ENCODE results near the gene CCL23. TPM values are rescaled to one million over a fixed set of nuclear protein-coding genes. Genes with fewer than 3 reads are reported as not detected.

Gene CCL23, protein sequence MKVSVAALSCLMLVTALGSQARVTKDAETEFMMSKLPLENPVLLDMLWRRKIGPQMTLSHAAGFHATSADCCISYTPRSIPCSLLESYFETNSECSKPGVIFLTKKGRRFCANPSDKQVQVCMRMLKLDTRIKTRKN
- polyA plus RNA-seq (not detected in 2 replicates), polyA minus RNA-seq (not detected in 2 replicates)

DNA sequence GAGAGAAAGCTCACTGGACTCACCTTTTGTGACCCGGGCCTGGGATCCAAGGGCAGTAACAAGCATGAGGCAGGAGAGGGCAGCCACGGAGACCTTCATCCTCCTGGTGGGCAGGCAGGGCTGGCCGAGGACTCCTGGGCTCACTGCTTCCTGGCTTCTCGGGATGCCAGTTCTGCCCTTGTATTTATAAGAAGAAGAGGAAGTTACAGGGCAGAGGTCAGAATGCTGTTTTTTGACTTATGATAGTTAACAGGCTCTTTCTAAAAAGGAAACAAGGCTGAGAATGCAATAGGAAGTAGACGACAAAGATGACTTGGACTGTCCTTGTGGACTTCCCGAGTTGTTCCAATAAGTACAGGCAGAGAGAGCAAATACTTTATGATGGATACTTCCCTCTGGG lies at the start of gene CCL23:
Gene CCL23, minus strand, starts transcription at position 174 of the 400 bp plus-strand sequence. Its CDS starts 75 bp downstream, at position 99.
- Histone ChIP-seq H3K9me3 (ENCODE audit: low read length) (no peaks in the 10 kb centered on the region), H3K79me2 (replicated peaks; ENCODE audit: insufficient read depth, low read length) (no peaks in the 10 kb centered on the region), H3K9me2 (ENCODE audit: insufficient read depth, low read length) (no peaks in the 10 kb centered on the region), H4K20me1 (ENCODE audit: insufficient read depth) (no peaks in the 10 kb centered on the region), H3K27ac (ENCODE audit: low read length) (no peak within 1 kb of the TSS), H3K9ac (ENCODE audit: low read length) (no peak within 1 kb of the TSS), H3K4me2 (ENCODE audit: low read length) (no peak within 1 kb of the TSS), H2AFZ (ENCODE audit: low read depth, low read length) (no peak within 1 kb of the TSS), H3K27me3 (ENCODE audit: insufficient read depth, low read depth, low read length) (no peaks in the 10 kb centered on the region), H3K4me3 (ENCODE audit: low read length) (no peak within 1 kb of the TSS), H3K36me3 (ENCODE audit: insufficient read depth, low read length) (no peaks in the 10 kb centered on the region), H3F3A (ENCODE audit: insufficient read depth, low read length, poor library complexity, severe bottlenecking) (no peaks in the 10 kb centered on the region)
- TF ChIP-seq, protein P1, sequence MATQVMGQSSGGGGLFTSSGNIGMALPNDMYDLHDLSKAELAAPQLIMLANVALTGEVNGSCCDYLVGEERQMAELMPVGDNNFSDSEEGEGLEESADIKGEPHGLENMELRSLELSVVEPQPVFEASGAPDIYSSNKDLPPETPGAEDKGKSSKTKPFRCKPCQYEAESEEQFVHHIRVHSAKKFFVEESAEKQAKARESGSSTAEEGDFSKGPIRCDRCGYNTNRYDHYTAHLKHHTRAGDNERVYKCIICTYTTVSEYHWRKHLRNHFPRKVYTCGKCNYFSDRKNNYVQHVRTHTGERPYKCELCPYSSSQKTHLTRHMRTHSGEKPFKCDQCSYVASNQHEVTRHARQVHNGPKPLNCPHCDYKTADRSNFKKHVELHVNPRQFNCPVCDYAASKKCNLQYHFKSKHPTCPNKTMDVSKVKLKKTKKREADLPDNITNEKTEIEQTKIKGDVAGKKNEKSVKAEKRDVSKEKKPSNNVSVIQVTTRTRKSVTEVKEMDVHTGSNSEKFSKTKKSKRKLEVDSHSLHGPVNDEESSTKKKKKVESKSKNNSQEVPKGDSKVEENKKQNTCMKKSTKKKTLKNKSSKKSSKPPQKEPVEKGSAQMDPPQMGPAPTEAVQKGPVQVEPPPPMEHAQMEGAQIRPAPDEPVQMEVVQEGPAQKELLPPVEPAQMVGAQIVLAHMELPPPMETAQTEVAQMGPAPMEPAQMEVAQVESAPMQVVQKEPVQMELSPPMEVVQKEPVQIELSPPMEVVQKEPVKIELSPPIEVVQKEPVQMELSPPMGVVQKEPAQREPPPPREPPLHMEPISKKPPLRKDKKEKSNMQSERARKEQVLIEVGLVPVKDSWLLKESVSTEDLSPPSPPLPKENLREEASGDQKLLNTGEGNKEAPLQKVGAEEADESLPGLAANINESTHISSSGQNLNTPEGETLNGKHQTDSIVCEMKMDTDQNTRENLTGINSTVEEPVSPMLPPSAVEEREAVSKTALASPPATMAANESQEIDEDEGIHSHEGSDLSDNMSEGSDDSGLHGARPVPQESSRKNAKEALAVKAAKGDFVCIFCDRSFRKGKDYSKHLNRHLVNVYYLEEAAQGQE (IDR thresholded peaks at IDR 0.05; ENCODE audit: borderline replicate concordance) = no peak

DNA sequence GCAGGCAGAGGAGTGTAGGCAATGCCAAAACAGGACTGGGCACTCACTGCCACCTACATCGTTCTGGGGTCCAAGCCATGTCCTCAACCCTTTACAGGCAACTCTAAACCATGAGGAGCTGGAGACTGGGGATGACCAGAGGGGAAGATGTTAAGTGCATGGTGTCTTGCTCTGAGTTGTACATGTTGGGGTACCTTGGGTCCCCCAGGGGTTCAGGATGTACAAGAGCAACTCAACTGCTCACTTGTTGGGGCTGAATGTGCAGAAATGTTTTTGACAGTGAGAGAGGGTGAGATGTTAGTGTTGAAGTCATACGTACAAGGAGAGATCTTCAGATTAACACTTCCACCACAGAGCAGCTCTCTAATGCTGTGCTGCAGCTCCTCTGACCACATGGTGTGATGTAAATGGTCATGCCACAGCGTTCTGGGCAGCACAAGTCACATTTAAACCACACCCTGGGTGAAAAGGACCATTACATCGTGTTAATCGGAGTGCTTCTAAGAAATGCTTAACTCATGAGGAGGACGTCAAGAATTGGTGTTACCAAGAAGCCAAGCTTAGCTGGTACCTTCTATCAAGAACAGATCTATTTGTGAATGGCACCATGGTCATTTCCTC lies 48.7 kb upstream of the CCL23 start:
- no peak for TF ChIP-seq SMC3 (conservative IDR thresholded peaks at IDR 0.05; ENCODE audit: poor library complexity)
- TF ChIP-seq, protein P1 (IDR thresholded peaks at IDR 0.05; ENCODE audit: borderline replicate concordance) = no peak
- no peak for TF ChIP-seq RAD21 (conservative IDR thresholded peaks at IDR 0.05)
- TF ChIP-seq, protein P2, sequence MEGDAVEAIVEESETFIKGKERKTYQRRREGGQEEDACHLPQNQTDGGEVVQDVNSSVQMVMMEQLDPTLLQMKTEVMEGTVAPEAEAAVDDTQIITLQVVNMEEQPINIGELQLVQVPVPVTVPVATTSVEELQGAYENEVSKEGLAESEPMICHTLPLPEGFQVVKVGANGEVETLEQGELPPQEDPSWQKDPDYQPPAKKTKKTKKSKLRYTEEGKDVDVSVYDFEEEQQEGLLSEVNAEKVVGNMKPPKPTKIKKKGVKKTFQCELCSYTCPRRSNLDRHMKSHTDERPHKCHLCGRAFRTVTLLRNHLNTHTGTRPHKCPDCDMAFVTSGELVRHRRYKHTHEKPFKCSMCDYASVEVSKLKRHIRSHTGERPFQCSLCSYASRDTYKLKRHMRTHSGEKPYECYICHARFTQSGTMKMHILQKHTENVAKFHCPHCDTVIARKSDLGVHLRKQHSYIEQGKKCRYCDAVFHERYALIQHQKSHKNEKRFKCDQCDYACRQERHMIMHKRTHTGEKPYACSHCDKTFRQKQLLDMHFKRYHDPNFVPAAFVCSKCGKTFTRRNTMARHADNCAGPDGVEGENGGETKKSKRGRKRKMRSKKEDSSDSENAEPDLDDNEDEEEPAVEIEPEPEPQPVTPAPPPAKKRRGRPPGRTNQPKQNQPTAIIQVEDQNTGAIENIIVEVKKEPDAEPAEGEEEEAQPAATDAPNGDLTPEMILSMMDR (IDR thresholded peaks at IDR 0.05; ENCODE audit: poor library complexity, severe bottlenecking) = no peak
- TF ChIP-seq MXI1 (conservative IDR thresholded peaks at IDR 0.05; ENCODE audit: poor library complexity, severe bottlenecking) = no peak
- TF ChIP-seq POLR2AphosphoS5 (IDR thresholded peaks at IDR 0.05) = no peak
- TF ChIP-seq EZH2 (IDR thresholded peaks at IDR 0.05; ENCODE audit: borderline replicate concordance, insufficient read depth, low read length, poor library complexity, severe bottlenecking) = no peak
- no peak for TF ChIP-seq TAF1 (IDR thresholded peaks at IDR 0.05; ENCODE audit: low read depth)
- no peak for TF ChIP-seq EP300 (conservative IDR thresholded peaks at IDR 0.05; ENCODE audit: poor library complexity, severe bottlenecking)
- Histone ChIP-seq H3K9me3 (ENCODE audit: low read length) (no peaks in the 10 kb centered on the region), H2AFZ (ENCODE audit: low read depth, low read length) (no peak overlapping the region)

More for the DNA sequence above, 48.7 kb upstream of the CCL23 start:
- Histone ChIP-seq H3K27ac (ENCODE audit: low read length) (no peak overlapping the region), H3K4me3 (ENCODE audit: low read length) (no peak overlapping the region), H3K9ac (ENCODE audit: low read length) (no peak overlapping the region), H3K4me2 (ENCODE audit: low read length) (no peak overlapping the region), H3F3A (ENCODE audit: insufficient read depth, low read length, poor library complexity, severe bottlenecking) (no peaks in the 10 kb centered on the region), H3K36me3 (ENCODE audit: insufficient read depth, low read length) (no peaks in the 10 kb centered on the region), H4K20me1 (ENCODE audit: insufficient read depth) (no peaks in the 10 kb centered on the region), H3K9me2 (ENCODE audit: insufficient read depth, low read length) (no peaks in the 10 kb centered on the region), H3K79me2 (replicated peaks; ENCODE audit: insufficient read depth, low read length) (no peaks in the 10 kb centered on the region), H3K27me3 (ENCODE audit: insufficient read depth, low read depth, low read length) (no peaks in the 10 kb centered on the region)

Measured in neural cell (in vitro differentiated cells).